Stimulated activated CD4-positive, alpha-beta T cell treated with anti-CD3 and anti-CD28 coated beads, Interleukin-1b, Interleukin-23, amount 100 ng/mL, for 4 hours (primary cell): ENCODE measurements around the gene LOXHD1.

Experiments
- DNase-seq, 2 donors: peaks; one replicate each; pipeline ENCODE4 v3.0.0-alpha.2; 2020; ENCODE audit warnings: low read depth in 2 of 2

LOXHD1 gene

DNA sequence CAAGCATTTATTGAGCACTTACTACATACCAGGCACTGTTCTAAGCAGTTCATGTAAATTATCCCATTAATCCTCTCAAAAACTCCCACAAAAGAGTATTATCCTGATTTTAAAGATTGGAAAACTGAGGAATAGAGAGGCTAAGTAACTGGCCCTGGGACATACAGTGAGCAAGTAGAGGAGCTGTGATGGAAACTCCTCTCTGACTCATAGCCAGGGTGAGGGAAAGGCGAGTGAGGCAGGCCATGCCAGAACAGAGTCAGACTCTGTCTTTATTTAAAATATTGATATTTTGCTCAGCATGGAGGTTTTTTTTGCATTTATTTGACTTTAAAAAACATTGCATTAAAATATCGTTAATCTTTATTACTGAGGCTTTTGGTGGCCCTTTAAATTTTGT is 208.0 kb downstream of the LOXHD1 start:
- no peak for DNase-seq

DNA sequence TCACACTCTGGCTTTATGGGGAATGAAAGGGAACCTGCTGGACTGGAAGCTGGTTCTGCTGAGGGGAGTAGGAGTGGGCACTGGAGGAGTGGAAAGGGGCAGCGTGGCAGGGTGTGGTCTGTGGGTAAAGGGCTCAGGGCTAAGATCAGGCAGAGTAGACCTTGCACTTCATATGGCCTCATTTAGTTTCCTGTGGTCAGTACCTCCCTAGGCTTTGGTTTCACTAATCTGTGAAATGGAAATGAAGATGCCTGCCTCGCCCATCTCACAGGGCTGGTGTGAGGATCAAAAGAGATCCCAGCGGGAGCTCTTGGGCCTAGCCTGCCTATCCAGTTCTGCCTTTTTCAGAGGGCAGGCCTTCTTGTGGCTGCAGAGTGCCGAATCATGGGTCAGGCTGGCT is 208.7 kb downstream of the LOXHD1 start:
- no peak for DNase-seq

DNA sequence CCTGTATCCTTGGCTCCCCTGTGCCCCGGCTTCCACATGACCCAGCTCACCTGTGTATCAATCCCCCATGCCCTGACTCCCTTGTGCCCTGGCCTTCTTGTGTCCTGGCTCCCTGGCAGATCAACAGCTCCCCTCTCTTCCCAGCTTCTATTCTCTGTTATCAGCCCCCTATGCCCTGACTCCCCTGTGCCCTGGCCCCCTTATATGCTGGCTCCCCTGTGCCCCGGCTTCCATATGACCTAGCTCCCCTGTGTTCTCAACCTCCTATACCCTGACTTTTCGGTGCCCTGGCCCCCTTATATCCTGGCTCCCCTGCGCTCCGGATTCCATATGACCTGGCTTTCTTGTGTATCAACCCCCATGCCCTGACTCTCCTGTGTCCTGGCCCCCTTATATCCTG is 209.2 kb downstream of the LOXHD1 start:
- DNase-seq, result no peak

DNA sequence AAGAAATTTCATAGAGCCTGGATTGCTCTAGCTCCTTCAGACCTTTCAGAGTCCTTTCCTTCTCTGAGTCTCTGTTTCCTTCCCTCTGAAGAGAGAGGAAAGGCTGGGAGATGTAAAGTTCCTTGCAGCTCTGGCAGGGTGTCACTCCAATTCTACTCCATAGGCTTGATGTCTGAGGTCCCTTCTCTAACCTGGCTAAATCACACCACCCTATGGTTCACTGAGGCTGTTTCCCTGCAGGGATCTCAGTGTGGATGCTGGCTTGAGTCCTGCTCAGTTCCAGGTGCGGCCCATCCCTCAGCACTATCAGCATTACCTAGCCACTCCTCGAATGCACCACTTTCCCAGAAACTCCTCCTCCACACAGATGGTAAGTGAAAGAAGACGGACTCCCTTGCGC is 209.7 kb downstream of the LOXHD1 start:
- no peak for DNase-seq

DNA sequence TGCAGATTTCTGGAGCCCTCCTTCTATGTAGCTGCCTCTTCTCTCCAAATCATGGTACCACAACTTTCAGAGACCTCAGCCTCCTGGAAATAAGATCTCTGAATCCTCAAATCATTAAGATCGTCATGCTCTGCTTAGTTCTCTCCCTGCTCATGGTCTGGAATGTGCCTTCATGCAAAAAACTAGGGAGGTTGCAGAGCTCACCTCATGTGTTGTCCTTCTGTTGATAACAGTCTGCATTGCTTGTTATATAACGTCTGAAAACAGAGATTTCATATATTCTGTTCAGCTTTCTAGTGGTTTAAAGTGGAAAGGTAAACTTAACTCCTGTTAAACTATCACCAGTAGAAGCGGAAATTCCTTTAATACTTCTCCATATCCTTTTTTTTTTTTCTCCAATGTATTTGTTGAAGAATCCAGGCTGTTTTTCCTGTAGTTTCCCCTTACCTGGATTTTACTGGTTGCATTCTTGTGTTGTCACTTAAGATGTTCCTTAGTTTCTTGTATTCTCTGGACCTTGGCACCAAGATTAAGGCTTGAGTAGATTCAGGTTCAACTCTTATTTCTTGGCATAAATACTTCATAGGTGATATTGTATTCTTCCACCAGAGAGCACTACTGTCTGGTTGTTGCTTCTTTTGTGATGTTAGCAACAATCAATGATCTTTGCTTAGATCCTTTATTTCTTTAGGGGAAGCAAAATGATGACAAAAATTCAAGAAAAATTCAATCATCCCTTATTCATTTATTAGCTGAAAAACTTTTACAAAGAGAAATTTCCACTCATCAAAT is 211.3 kb downstream of the LOXHD1 start:
- no peak for DNase-seq

DNA sequence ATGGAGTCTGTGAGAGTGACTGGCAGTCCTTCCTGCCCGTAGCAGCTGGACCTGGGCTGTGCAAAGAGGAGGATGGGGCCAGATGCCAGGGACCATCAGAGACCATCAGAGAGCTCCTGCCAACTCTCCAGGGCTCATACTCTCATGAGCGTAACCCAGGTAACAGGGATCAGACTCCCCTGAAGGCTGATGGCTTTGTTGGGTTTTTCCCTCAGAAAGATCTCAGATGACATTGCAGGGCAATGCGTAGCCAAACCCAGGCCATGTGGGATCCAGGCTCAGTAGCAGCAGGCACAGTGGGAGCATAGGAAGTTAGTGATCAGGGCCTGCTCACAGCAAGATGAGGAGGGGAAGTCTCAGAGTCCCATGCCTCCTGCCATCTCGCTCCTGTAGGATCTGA is 218.0 kb downstream of the LOXHD1 start:
- no peak for DNase-seq

DNA sequence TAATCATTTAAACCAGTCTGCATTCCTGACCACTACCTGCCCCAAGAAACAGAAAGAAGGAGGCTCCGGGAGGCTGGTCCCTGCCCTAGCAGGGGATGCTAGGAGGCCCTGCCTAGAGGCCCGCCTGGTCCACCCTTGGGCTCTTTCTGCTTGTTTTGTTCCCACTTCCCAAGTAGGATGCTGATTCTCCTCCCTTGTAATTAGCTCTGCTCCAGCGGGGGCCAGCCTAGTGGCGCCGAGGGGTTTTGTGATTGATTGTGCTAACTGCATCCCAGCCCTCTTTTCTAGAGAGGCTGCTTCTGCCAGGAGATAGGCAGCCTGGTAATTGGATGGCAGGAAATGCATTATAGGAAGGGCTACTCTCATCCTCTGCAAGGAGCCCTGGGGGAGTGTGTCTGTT is 220.0 kb downstream of the LOXHD1 start:
- DNase-seq, result no peak

DNA sequence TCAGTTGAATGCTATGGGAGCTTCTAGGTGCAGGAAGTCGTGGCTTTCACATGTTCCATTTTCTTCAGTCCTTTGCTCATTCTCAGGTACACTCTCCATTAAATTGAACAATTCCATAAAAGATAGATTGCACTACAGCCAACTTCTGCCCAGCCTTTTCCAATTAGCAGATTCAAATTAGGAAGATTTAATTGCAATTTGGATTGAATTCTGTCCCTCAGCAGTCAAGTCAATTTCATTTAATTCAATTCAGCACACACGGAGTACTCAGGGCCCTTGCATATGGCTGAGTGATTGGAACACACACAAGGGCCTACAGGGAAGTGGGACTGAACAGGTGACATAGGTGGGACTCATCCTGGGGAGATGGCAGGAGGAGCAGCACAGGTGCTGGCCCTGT is 220.4 kb downstream of the LOXHD1 start:
- DNase-seq, result no peak

DNA sequence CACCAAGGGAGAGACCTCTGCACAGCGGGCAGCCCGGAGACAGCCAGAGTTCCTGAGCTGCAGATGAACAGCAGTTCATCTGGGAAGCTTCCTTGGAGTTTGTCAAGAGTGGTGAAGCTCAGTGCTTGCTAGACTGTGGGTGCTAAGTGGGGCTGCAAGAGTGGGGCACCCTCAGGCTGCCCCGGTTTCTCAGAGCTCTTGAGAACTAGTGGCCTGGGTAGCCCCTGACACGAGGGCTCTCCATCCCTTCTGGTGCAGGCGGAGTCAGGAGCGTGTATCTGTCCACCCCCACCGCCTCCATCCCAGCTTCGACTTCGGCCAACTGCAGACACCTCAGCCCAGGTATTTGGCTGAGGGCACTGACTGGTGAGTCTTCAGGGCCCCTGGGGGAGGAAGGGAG is 222.0 kb downstream of the LOXHD1 start:
- no peak for DNase-seq

DNA sequence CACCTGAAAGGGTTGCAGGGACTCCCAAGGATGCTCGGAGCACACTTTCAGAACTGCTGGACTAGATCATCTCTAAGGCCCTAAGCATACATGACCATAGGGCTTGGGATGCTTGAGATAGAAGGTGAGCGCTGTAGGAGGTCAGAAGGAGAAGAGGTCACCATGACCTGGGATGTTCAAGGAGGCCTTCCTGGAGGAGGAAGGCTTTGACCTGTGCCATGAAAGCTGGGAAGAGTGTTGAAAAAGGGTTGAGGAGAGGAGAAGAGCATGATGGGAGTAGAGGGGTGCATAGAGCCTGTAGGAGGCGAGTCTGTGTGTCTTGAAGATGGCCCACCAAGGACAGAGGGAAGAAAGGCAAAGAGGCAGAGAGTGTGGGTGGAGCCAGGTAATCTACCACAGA is 222.4 kb downstream of the LOXHD1 start:
- no peak for DNase-seq

DNA sequence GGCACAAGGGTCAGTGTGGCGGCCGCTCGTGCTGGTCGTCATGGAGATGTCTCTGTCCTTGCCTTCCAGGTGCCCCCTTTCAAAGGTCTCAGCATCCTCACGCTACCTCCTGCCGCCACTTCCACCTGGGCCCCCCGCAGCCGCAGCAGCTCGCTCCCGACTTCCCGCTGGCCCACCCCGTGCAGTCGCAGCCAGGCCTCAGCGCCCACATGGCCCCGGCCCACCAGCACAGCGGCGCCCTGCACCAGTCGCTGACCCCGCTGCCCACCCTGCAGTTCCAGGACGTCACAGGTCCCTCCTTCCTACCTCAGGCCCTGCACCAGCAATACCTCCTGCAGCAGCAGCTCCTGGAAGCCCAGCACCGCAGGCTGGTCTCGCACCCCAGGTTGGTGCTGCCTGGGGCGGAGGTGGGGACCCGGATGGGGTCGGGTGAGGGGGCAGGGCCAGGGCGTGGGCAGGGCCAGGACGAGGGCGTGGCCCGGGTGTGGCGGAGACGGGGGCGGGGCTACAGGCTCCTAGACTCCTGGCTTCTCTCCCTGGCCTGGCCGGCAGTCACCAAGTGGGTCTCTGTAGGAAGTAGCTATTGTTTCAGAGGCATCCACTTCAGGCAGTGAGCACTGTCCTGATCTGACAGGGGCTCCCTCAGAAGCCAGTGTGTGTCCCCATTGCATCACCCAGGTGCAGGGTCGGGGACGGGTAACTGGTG is 223.7 kb downstream of the LOXHD1 start:
- no peak for DNase-seq

DNA sequence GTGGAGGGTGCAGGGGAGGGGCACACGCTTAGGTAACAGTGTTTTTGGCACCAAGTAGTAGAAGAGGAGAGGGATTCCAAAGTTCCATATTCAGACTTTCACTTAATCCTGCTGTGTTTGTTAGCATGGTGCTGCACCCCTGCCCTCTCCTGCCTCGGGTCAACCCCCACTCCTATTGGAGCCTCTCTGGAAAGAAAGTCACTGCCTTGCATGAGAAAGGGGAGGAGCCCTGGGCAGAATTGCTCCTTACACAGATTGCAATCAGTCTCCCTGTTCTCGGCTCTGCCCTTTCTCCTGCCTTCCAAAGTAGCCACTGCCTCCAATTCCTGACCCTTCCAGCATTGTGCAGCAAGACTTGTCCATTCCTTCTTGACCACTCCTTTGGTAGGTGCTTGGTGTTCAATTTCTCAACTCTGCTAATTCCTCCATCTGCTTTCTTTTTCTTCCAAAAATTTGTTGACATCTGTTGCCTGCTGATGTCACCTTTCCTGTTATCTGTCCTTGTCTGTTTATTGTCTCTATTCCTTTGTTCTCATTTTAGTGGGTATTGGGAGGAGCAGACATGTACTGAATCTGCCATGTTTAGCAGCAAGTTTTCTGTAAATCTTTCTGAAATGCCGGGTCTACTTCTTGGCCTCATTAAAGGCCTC is 225.4 kb downstream of the LOXHD1 start:
- no peak for DNase-seq

DNA sequence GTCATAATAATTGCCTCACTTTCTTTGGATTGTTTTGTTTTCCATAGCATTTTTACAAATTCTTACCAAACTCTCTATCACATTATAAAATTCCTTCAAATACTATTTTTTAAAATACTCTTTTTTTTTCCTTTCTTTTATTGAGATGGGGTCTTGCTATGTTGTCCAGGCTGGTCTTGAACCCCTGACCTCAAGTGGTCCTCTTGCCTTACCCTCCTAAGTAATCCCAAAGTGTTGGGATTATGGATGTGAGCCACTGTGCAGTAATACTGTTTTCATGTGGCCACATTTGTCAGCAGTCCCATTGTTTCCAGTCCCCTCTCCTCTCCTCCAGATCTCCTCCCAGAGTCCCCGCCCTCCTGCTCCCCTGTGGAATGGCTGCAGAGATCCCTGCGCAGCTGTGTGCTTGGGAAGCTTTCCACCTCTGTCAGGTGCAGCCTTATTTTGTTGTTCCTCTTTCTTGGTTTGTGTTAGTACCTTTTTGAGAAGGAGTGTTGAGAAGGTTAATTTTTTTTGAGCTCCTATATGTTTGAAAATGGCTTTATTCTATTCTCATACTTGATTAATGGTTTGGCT is 227.3 kb downstream of the LOXHD1 start:
- no peak for DNase-seq

DNA sequence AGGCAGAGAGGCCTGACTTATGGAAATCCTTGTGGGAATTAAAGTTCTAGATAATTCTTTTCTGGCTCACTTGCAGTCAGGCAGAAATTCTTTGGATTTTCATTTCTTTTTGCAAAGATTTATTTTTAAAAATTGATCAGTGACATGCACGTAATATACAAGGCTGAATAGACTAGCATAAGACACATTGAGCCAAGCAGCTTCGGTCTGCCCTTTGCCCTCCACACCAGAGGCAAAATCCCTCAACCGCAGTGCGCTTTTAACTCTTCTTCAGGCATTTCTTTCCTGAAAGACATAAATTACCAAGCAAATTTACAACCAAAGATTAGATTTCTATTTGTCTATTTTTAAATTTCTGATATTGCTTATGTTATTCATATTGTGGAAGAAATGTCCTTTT is 227.9 kb downstream of the LOXHD1 start:
- DNase-seq, result no peak

DNA sequence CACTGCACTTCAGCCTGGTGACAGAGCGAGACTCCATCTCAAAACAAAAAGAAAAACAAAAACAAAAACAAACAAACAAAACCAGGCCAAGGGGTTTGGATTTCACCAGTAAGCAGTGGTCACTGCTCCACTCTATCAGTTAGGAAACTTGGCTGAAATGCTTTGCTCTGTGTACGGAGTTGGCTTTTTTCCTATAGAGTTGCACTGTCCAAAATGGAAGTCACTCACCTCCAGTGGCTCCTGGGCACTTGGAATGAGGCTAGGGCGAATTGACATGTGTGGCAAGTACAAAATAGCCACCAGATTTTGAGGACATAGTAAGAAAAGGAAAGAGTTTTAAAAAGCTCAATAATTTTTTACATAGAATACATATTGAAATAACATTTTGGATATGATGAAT is 228.7 kb downstream of the LOXHD1 start:
- DNase-seq, result no peak

DNA sequence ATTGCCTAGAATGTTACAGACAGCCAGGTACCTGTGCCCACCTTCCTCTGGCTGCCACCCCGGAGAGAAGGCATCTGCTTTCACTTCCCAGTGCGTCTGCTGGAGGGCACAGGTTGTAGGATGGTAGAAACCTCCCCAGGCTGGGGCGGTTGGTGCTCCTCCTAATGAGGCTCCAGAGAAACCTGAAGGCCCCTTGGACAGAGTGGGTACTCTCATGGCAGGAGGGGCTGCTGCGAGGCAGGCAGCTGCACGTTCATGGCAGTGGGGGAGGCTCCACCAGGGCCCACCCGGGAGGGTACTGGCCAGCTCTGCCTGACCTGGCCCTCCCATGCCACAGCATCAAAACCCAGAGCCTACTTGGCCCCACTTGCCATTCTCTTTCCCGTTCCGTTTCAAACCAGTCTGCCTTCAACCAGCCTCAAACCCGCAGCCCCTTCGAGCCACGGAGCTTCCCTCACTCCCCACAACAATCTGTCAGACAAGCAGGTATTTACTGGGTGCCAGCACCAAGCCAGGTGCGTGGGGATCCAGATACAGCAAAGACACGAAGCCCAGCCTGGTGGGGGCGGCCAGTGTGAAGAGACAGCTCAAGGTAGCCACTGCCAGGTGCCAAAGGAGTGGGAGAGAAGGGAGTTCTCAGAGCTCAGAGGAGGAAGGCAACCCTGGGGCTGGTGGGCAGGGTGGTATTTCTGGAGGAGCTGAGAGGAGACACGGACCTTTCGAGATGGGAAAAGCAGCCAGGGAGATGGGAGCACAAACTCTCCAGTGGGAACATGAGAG is 229.6 kb downstream of the LOXHD1 start:
- DNase-seq, result no peak
